HCT116 (cell line): ENCODE results near the gene CARD9.

Source experiments
- CTCF ChIP-seq, 3 experiments: fragments of 200-600 bp in 1 of 3; sonication (generic) in 1 of 3; IDR thresholded peaks in 2 of 3; conservative IDR thresholded peaks in 1 of 3; 2 replicates each; pipeline ENCODE4 v1.5.1; 2012 to 2017; ENCODE audit warnings: low read depth in 2 of 3, low read length in 2 of 3, antibody characterized with exemption in 1 of 3, borderline replicate concordance in 1 of 3, control low read depth in 1 of 3, mild to moderate bottlenecking in 1 of 3, mixed read lengths in 1 of 3, mixed run types in 1 of 3, moderate library complexity in 1 of 3; ENCODE audit not compliant: insufficient read depth in 1 of 3
- EZH2 ChIP-seq: fragments of 200-600 bp; sonication (generic); IDR thresholded peaks from 2 replicates; pipeline ENCODE4 v1.6.1; 2017; ENCODE audit warnings: antibody characterized with exemption, mixed run types
- ZFX ChIP-seq: fragments of 450-650 bp; IDR thresholded peaks from 2 replicates; pipeline ENCODE4 v1.6.1; 2017

GRCh38 chr9:136403538-136403914, 30.1 kb upstream of the CARD9 start:
- TF ChIP-seq CTCF (IDR thresholded peaks at IDR 0.05 in 2 of 3, conservative IDR thresholded peaks at IDR 0.05 in 1 of 3; ENCODE audit: borderline replicate concordance in 1 of 3, insufficient read depth in 1 of 3, low read depth in 2 of 3, low read length in 2 of 3) (no peak), EZH2 (no peak), ZFX (no peak)
